Measurements from ENCODE around the gene F2RL3. TPM values are rescaled to one million over a fixed set of nuclear protein-coding genes. Genes with fewer than 3 reads are reported as not detected.

Gene F2RL3
- total RNA-seq (1 to 10 TPM; 4.6 to 6.9 TPM), polyA plus RNA-seq (ENCODE audit: insufficient read depth, low read depth, low replicate concordance) (4.4 TPM)
- long read RNA-seq, donor 1, partial matches to known transcripts, result 0 of 2 reads
- long read RNA-seq, donor 1, other reads (novel, unspliced or antisense), result 0 of 2 reads
- long read RNA-seq, donor 2, partial matches to known transcripts, result 0 of 3 reads
- long read RNA-seq, donor 2, other reads (novel, unspliced or antisense), result 0 of 3 reads

- no peak within 1 kb of the TSS for H3K4me3 ChIP-seq
- intact Hi-C loops (cut with DNase I; ENCODE audit: low total_unique reads), result no loop called here
- H3K9me3 ChIP-seq, result no peaks in the 10 kb centered on the region
- 42 to 48% methylated on average over 7 to 31 of the region's 31 CpGs for WGBS, 2 donors
- peak within 1 kb of the TSS; percentile 44 to 84 for H3K27ac ChIP-seq
- peaks cover 37% of the 10 kb centered on the region for H3K4me1 ChIP-seq
- no peaks in the 10 kb centered on the region for H3K36me3 ChIP-seq (ENCODE audit: low read depth, missing control alignments)
- DNase-seq, result peak; percentile 88
- no peaks in the 10 kb centered on the region for H3K27me3 ChIP-seq
- TF ChIP-seq POLR2A (IDR thresholded peaks at IDR 0.05) (no peak), CTCF (IDR thresholded peaks at IDR 0.05) (no peak)
These were observed at the start of gene F2RL3 for GRCh38 chr19:16888629-16889365. Gene F2RL3 (plus strand): TSS chr19:16888999. CDS start chr19:16889190, 191 bp downstream.

GRCh38 chr19:16841391-16841926 lies 47.3 kb upstream of the F2RL3 start:
- intact Hi-C loops (cut with DNase I; ENCODE audit: low total_unique reads), result no loop called here
- no peak for TF ChIP-seq POLR2A (IDR thresholded peaks at IDR 0.05)
- TF ChIP-seq CTCF (IDR thresholded peaks at IDR 0.05), result no peak

GRCh38 chr19:16846901-16847300 lies 41.9 kb upstream of the F2RL3 start:
- TF ChIP-seq POLR2A (IDR thresholded peaks at IDR 0.05) (no peak), CTCF (IDR thresholded peaks at IDR 0.05) (no peak)
- H3K27ac ChIP-seq, result peak overlapping the region in 1 of 2 donors; percentile 33
- H3K4me3 ChIP-seq, result no peak overlapping the region
- H3K9me3 ChIP-seq, result no peaks in the 10 kb centered on the region
- intact Hi-C loops (cut with DNase I; ENCODE audit: low total_unique reads), result no loop called here
- H3K4me1 ChIP-seq, result peaks cover 19% of the 10 kb centered on the region
- H3K36me3 ChIP-seq (ENCODE audit: low read depth, missing control alignments), result no peaks in the 10 kb centered on the region
- DNase-seq, result no peak
- H3K27me3 ChIP-seq, result no peaks in the 10 kb centered on the region
- 90 to 100% methylated on average over 2 to 16 of the region's 16 CpGs for WGBS, 2 donors

More at GRCh38 chr19:16841391-16841926, 47.3 kb upstream of the F2RL3 start:
- Histone ChIP-seq H3K4me1 (peaks cover 47% of the 10 kb centered on the region), H3K36me3 (ENCODE audit: low read depth, missing control alignments) (no peaks in the 10 kb centered on the region), H3K4me3 (no peak overlapping the region), H3K27me3 (no peaks in the 10 kb centered on the region), H3K9me3 (no peaks in the 10 kb centered on the region), H3K27ac (peak overlapping the region in 1 of 2 donors; percentile 16)
- 70 to 77% methylated on average over 15 of the region's 15 CpGs for WGBS, 2 donors
- DNase-seq, result peak; percentile 69

GRCh38 chr19:16847430-16847829 lies 41.4 kb upstream of the F2RL3 start:
- Histone ChIP-seq H3K4me3 (no peak overlapping the region), H3K27me3 (no peaks in the 10 kb centered on the region), H3K36me3 (ENCODE audit: low read depth, missing control alignments) (no peaks in the 10 kb centered on the region), H3K27ac (peak overlapping the region in 1 of 2 donors; percentile 36), H3K4me1 (peaks cover 18% of the 10 kb centered on the region), H3K9me3 (no peaks in the 10 kb centered on the region)
- TF ChIP-seq POLR2A (IDR thresholded peaks at IDR 0.05) (no peak), CTCF (IDR thresholded peaks at IDR 0.05) (no peak)
- no peak for DNase-seq
- intact Hi-C loops (cut with DNase I; ENCODE audit: low total_unique reads), result no loop called here
- 93% methylated on average over 5 to 6 of the region's 6 CpGs for WGBS, 2 donors
